NCI-H2081 treated with DMSO at 0.1 percent for 48 hours (cell line): ENCODE measurements around the gene ALDH1L2.
"Not testable (repeated sequence)": the region's sequence is repeated elsewhere in the genome, so short reads cannot be mapped to it uniquely, and the experiment has no call there.

Experiments
- DNase-seq: peaks from one replicate; lab custom pipeline; 2025; lab: John Stamatoyannopoulos, UW

ALDH1L2 gene

DNA sequence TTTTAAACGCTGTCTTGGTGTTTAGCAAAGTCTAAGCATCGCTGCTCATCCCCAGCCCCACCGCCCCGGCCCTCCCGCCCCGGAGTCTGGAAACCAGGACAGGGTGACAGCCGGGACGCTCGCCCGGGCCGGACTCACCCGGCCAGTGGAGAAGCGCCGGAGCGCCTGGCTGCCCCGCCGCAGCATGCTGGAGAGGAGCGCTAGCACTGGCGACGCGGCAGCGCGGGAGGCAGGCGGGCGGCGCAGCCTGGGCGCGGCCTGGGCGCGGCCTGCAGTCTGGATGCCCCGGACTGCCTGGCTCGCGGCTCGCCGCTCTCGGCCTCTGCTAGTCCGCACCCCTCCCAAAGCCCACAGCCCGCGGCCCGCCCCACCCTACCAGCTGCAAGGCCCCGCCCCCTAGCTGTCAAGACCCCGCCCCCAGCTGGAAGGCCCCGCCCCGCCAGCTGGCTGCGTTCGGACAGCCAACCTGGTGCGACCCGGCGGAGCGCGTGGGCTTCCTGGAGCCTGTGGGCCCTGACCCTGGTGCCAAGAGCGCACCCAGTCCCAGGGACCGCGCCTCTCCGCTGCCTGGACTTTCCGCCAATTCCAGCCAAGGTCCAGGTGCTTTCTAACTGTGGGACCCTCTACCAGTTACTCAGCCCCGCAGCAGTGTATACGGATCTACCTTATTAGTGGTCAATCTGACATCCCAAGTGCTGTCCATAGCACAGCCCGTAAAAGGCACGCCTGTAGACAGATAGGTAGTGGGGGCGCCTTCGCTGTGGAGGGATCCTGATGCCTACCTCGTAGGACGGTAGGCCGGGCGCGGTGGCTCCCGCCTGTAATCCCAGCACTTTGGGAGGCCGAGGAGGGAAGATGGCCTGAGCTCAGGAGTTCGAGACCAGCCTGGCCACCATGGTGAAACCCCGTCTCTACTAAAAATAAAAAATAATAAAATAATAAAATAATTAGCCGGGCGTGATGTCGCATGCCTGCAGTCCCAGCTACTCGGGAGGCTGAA lies at the start of gene ALDH1L2:
Gene ALDH1L2, minus strand, starts transcription at position 208 of the 1,000 bp plus-strand sequence. Its CDS starts 22 bp downstream, at position 186.
- no peak for DNase-seq

DNA sequence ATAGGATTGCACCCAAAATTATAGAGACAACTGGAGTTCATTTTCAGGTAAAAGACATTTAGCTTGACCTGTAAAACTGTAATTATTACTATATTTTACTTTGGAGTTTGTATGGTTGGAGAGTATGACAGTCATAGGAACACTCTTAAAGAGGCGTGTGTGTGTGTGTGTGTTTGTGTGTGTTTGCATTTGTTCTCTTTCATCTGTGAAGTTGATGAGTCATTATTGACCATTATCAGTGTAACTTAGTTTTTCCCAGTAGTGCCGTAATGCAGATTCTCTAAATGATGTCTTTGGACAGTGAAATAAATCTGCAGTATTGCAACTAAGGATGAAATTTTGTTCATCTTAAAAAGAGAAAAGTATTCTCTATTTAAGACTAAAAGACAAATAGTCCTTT lies 36.3 kb upstream of the ALDH1L2 start:
- DNase-seq = no peak

DNA sequence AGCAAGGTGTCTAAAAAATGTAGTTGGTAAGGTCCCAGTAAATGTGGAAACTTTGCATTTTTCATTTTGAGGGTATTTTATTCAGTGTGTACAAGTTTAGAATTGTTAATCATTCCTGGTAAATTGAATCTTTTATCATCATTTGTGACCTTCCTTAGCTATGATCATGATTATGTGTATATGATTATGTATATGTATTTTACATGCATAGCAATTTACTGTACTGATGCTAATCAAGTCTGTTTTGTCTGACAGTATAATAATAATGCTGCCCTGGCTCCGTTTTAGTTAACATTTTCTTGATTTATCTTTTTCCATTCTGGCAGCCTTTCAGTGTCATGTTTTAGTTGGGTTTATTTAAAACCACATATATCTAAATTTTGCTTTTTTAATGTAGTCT lies 32.7 kb upstream of the ALDH1L2 start:
- DNase-seq = no peak

DNA sequence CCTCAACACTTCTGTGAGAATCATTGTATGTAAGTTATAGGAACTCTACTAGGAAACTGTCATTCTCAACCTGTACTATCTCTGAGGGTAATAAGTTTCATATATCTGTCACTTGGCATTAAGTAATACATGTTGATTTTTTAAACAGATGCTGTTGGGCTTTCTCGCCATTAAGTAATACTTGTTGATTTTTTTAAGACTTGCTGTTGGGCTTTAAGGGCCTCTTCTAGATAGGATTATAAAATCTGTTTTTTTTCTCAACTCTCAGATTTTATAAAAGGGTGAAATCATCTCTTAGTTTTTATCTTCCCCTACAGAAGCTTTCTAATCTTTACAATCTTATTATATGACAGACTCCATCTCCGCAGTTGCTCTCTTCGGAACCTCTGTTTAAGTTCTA lies 28.8 kb upstream of the ALDH1L2 start:
- no peak for DNase-seq

DNA sequence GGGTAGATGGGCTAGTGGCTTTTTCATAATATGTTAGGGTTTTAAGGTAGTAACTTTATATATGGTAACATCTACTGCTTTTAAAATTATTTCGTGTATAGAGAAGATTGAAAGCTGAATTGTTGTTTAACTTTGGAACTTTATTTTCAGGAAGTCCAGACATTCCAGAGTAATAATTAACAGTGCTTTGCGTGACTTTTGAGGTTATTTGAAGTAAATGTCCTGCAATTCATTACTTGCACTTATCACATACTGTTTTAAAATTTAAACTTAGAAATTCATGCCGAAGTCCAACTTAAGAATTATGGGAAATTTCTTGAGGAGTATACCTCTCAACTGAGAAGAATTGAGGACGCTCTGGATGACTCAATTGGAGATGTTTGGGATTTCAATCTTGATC lies 26.6 kb upstream of the ALDH1L2 start:
- no peak for DNase-seq

DNA sequence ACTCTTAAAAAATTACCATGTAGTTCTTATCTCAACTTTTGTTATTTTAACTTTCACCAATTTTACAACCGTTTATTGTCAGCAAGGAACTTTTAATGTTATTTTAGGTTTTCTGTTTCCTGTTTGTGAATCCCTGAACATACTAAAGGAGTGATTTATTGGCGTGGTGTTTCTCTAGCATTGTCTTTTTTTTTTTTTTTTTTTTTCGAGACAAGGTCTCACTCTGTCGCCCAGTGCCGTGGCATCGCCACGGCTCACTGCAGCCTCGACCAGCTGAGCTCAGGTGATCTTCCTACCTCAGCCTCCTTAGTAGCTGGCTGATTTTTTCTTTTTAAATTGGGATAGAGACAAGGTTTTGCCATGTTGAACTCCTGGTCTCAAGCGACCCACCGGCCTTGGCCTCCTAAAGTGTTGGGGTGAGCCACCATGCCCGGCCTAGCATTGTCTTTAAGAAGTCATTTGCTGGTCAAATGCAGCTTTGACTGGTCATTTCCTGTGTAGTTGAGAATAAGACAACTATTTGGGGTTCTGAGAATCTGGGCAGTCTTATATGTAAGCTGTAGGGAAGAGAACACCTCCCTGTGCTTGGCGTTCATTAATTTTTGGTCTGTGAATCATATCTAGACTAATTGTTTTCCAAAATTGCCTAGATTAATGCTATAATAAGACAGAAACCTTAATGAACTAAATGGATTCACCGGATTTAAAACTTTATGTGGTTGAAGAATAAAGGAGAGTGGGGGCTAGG lies 25.4 kb upstream of the ALDH1L2 start:
- no peak for DNase-seq

DNA sequence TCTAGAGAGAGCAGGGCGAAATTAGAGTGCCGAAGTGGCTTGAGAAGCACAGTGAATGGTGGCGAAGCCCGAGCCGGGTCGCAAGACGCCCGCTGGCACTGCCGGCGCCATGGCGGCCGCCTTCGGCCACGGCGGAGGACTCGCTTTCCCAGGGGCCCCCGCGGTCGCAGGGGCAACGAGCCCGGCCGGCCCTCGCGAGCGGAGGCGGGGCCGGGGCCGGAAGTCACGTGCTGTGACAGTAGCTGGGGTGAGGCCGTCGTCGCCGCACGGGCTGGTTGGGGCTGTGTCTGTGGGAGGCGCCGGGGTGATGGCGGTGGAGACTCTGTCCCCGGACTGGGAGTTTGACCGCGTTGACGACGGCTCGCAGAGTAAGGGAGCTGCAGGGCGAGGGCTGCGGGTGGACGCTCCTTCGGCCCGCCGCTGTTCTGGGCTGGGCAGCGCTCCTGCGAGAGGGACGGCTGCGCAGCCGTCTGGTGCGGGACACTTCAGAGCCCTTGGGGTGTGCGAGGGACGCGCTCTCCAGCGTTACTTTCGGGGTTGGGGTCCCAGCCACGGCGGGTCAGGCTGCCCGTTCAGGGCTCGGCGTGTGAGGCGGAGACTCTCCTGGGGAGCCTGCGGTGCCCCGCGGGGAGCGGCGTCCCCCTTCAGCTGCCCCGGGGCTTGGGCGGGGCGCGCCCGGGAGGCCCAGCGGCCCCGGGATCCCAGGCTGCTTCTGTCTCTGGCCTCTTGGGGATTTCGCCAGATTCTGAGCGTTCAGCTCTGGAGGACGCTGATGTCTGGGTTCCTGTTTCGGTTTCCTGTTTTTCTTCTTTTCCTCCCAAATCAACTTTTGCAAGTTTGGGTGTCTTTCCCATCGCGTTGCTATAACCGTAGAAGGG lies 23.5 kb upstream of the ALDH1L2 start, which contains the start of gene WASHC4:
Gene WASHC4, plus strand, starts transcription at position 238 of the 878 bp plus-strand sequence. Its CDS starts 70 bp downstream, at position 308.
- DNase-seq = peak; percentile 54

DNA sequence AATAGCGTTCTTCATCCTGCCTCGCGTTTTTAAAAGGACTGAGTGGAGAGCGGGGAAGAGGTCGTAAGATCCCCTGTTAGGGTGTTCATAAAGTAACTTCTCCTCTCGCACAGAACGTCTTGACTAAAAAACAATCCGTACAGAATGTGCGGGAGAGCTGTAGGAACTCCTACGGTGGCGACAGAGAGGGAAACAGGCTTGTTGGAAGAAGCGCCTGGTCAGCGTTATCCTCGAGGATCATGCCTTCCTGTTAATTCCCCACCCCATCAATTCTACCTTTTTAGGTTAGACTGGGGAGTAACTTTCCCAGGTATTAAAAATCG lies 22.9 kb upstream of the ALDH1L2 start:
- DNase-seq = no peak

DNA sequence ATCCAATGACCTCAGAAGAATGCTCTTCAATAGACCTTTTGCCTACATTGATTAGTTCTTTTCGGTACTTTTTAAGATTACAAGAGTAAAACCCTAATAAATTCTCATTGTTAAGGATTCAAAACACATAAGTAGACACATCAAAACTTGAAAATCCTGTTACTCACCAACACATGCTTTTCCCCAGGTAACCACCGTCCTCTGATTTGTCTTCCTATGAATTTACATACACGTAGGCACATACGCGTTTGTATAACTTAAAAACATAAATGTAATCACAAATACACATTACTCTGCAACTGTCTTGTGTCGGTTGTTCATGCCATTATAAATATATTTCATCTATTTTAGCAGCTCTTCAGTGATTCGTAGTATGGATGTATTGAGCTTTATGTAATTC lies 22.4 kb upstream of the ALDH1L2 start:
- DNase-seq = no peak

DNA sequence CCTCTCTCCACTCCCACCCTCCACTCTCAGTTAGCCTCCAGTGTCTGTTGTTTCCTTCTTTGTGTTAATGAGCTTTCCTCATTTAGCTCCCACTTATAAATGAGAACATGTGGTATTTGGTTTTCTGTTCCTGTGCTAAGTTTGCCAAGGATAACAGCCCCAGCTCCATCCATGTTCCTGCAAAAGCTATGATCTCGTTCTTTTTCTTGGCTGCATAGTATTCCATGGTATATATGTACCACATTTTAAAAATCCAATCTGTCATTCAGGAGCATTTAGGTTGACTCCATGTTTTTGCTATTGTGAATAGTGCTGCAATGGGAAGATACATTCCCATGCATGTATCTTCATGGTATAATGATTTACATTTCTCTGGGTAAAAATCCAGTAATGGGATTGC lies 20.5 kb upstream of the ALDH1L2 start:
- no peak for DNase-seq

DNA sequence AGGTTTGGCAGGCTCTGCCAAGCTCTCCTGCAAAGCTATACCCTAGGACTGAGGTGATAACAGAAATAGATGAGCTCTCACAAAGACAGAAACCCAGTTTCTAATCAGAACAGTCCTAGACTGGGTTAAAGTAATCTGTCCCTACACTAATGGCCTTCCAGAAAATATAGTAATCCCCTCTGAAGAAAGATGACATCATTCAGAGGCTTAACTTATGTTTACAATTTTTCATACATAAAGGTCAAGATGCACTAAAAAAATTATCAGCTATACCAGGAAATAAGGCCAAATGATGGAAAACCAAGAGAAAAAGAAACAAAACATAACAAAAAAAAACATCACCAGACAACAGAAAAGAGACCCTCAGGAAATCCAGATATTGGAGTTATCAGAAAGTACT lies 18.4 kb upstream of the ALDH1L2 start:
- DNase-seq = no peak

DNA sequence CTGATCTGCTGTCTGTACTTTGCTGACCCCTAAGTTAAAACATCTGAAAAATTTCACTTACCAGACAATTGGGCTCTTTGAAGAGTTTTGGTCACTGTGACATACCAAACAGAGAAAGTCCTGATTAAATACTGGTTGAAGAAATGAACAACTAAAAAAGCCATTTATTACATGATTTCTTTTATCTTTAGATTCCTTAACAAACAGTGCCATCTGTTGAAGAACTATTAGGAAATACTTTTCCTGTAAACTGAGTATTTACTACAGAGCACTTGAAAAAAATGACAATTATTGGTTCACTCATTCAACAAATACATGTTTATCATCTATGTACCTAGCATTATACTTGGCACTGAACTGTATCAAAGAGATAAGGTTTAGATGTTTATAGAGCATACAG lies 16.7 kb upstream of the ALDH1L2 start:
- DNase-seq = no peak

DNA sequence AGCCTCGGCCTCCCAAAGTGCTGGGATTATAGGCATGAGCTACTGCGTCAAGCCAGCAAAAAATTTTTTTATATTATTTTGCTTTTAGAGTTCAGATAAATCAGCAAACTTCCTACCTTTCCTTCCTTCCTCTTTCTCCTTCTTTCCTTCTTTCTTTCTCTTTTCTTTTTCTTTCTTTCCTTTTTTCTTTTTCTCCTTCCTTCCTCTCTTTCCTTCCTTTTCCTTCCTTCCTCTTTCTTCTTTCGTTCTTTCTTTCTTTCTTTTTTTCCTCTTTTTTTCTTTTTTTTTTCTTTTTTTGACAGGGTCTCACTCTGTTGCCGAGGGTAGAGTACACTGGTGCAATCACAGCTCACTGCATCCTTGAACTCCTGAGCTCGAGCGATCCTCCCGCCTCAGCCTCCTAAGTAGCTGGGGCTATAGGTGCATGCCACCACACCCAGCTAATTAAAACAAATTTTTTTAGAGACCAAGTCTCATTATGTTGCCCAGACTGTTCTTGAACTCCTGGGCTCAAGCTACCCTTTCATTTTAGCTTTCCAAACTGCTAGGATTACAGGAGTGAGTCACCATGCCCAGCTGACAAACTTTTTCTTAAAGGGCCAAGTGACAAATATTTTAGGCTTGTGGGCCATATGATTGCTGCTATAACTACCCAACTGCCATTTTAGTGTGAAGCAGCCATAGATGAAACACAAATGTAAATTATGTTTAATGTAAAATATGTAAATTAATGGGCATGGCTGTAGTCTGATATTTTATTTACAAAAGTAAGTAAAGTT lies 16.1 kb upstream of the ALDH1L2 start:
- DNase-seq = no peak

DNA sequence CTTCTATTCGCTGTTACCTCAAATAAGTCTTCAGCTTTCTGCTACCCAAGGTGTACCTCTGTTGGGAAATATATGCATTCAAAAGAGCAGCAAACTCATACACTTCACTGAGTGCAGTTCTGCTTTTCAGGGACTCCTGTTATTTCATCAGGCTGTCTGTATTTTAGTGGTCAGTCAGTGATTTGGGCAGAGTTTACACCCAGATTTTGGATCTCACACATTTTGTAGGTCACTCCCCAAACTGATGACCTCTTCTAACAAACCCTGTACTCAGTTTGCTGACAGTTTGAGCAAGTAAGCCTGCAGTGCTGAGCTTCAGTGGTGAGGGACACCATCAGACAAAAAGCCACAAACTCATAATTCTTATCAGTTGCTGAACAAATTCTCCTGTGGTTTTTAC lies 15.1 kb upstream of the ALDH1L2 start:
- no peak for DNase-seq

DNA sequence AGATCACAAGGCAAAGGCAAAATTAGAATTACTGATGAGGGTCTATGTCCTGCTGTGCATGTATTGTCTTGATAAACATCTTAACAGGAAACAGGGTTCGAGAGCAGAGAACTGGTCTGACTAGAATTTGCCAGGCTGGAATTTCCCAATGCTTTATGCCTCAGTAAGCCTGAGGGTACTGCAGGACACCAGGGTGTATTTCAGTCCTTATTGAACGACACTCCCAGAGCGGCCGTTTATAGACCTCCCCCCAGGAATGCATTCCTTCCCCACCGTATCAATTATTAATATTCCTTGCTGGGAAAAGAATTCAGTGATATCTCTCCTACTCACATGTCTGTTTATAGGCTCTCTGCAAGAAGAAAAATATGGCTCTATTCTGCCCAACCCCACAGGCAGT lies 11.1 kb upstream of the ALDH1L2 start:
- DNase-seq = not testable (repeated sequence)

DNA sequence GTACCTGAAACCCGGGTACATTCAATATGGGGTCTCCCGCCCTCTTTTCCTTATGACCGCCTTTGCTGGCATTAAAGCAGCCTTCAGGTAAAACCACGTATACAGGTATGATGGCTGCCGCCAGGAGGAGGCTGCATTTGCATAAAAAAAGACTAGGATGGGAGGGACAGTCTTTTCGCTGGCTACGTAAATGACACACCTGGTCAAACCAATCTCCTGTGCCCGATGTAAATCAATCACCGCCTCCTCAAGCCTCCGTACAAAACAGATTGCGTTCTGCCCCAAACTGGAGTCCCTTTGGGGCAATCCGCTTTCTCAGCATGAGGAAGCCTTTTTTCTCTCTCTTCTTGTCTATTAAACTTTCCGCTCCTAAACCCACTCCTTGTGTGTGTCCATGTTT lies 8.1 kb upstream of the ALDH1L2 start:
- DNase-seq = peak; percentile 77

DNA sequence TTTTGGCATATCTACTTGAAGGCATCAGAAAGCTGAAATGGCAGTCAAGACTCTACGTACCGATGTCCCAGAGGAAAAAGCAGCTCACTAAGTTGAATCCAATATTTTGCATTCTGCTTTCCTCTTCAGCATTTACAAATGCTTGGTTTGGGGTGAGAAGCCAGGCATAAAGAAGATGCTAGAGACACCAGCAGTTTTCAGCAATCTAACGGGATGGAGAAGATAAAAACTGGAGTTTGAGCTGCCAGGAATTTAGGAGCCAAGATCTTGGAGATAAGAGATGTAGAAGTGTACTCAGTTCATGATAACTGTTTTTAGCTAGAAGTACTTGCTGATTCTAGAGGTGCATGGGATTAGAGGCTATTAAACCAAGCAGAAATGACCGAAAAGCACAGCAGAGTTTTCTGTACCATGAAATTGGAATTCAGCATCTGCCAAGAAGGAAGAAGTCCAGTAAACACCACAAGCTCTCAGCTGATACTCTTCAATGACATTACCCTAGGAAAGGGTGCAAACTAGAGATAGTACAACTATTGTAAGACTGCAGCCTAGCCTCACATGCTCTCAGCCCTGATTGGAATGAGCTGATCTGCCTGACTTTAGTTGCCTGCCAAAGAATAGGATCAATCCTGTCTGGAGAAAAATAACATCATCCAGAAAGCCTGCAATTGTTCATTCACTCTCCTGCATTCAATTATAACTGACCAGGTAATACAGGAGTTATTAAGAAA lies 7.4 kb upstream of the ALDH1L2 start:
- no peak for DNase-seq

DNA sequence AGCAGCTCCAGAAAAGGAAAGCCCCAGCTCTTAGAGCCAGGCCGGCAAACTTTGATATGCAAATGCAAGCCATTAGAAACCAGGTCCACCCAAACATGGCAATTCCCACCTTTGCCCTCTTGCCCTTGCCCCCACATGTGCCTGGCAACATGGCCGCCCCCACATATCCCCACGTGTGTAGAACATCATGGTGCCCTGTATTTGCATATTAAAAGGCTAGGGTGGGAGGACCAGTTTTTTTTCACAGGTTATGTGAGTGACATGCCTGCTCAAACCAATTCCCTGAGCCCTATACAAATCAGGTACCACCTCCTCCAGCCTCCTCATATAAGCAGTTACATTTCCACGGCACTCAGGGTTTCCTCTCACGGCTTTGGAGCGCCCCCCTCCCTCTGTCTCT lies 6.1 kb upstream of the ALDH1L2 start:
- no peak for DNase-seq

DNA sequence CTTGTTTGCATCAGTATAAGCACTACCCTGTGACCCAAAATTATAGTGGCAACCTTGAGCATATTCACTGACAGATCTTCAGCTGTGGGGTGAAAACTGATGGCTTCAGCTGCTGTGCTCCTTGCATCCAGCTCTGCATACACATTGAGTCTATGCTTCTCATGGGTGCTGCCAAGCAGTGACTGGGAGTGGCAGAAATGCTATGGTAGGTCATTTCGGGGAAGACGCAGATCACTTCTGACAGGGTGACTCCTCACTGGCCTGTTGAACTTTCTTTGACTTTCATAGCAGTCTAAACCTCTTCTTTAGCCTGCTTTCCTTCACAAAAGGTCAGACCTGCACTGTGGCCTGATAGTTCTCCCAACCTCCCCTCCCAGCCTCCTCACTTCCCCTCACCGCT lies 5.6 kb upstream of the ALDH1L2 start:
- DNase-seq = no peak

DNA sequence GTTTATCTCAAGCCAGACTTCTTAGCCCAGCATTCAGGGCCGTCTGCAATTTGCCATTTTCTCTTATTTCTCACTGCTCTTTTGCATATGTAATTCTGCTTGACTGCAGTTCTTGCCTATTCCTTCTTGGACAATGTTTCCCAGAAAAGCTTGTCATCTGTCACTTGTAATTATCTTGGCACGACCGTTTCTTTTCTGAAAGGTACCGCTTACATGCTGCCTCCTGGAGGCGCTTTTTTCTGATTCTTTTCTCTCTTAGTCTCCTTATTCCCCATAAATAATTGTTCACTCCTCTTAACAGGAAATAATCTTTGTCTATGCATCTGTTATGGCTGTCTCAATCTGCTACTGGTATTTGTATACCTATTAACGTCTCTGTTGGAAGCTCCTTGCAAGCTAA lies 1.2 kb upstream of the ALDH1L2 start:
- DNase-seq = no peak
